Measurements from ENCODE around the gene TSPAN9. TPM values are rescaled to one million over a fixed set of nuclear protein-coding genes. Genes with fewer than 3 reads are reported as not detected.

TSPAN9 gene
- total RNA-seq, 1 donor, result 76.0 TPM

- no peak overlapping the region for H3K4me3 ChIP-seq (ENCODE audit: low read depth, low read length)
- no peak for DNase-seq (ENCODE audit: low read depth)
- no peak for TF ChIP-seq CTCF (IDR thresholded peaks at IDR 0.05; ENCODE audit: insufficient read depth, low read depth, low read length)
These were observed 180.2 kb downstream of the TSPAN9 start for GRCh38 chr12:3257411-3257810.

GRCh38 chr12:3259973-3260372 is 182.8 kb downstream of the TSPAN9 start:
- TF ChIP-seq CTCF (IDR thresholded peaks at IDR 0.05; ENCODE audit: insufficient read depth, low read depth, low read length), result no peak
- no peak overlapping the region for H3K4me3 ChIP-seq (ENCODE audit: low read depth, low read length)

GRCh38 chr12:3261782-3262359 is 184.7 kb downstream of the TSPAN9 start:
- peak; percentile 33 for DNase-seq (ENCODE audit: low read depth)
- TF ChIP-seq CTCF (IDR thresholded peaks at IDR 0.05; ENCODE audit: insufficient read depth, low read depth, low read length), result no peak

More at GRCh38 chr12:3259973-3260372, 182.8 kb downstream of the TSPAN9 start:
- DNase-seq (ENCODE audit: low read depth), result no peak

GRCh38 chr12:3262470-3262869 is 185.3 kb downstream of the TSPAN9 start:
- DNase-seq (ENCODE audit: low read depth), result no peak
- TF ChIP-seq CTCF (IDR thresholded peaks at IDR 0.05; ENCODE audit: insufficient read depth, low read depth, low read length), result no peak
- no peak overlapping the region for H3K4me3 ChIP-seq (ENCODE audit: low read depth, low read length)

More at GRCh38 chr12:3261782-3262359, 184.7 kb downstream of the TSPAN9 start:
- H3K4me3 ChIP-seq (ENCODE audit: low read depth, low read length), result no peak overlapping the region

GRCh38 chr12:3263282-3263681 is 186.1 kb downstream of the TSPAN9 start:
- no peak for DNase-seq (ENCODE audit: low read depth)
- TF ChIP-seq CTCF (IDR thresholded peaks at IDR 0.05; ENCODE audit: insufficient read depth, low read depth, low read length), result no peak
- H3K4me3 ChIP-seq (ENCODE audit: low read depth, low read length), result no peak overlapping the region

- H3K4me3 ChIP-seq (ENCODE audit: low read depth, low read length), result no peak overlapping the region
- TF ChIP-seq CTCF (IDR thresholded peaks at IDR 0.05; ENCODE audit: insufficient read depth, low read depth, low read length), result no peak
These were observed 187.1 kb downstream of the TSPAN9 start for GRCh38 chr12:3263939-3264922.

More at GRCh38 chr12:3263939-3264922, 187.1 kb downstream of the TSPAN9 start:
- DNase-seq (ENCODE audit: low read depth), result peak; percentile 17

All from fibroblast of villous mesenchyme (primary cell).